ENCODE results near the gene AZIN2. TPM values are rescaled to one million over a fixed set of nuclear protein-coding genes. Genes with fewer than 3 reads are reported as not detected.

Gene AZIN2
- total and polyA plus RNA-seq, 2 of the 13 experiments (the other 11 are each of a cell fraction or from before 2014, with no cell fraction given) = 1.7 to 3.5 TPM

DNA sequence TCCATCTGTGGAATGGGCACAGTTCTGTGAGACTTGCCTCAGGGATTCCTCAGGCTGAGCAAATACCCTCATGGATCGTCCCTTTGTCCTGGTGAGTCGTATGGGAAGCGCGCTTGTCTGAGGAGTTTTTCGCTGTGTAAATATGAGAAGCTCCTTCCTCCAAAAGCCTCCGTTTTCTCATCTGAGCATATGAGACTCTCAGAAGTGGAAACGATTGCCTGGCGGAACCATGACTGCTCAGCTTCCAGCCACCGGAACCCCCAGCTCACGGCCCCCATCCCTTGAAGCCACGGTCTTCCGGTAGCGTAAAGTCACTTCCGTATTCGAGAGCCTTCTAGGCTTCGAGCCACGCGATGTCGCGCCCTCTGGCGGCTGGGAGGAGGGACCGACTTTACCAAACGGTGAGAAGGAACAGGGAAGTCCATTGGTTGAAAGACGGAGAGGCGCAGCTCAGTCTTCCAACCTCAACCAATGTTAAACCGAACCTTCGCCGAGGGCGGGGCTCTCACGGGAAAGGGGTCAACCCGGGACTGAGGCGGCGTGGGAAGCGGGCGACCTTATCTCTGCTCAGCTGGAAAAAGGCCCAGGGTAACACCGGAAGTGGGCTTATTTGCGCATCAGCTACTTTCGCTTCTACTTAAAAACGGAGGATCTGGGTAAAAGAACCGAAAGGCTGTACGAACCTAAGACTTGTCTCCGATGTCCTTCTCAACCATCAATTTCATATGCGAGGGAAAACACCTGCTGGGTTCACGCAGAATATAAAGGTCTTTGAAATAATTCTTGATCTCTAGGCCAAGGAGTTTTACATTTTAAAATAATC lies 46.3 kb downstream of the AZIN2 start (continued):
- TF ChIP-seq PAX8 (CRISPR knock-in tag; IDR thresholded peaks at IDR 0.05; ENCODE audit: borderline replicate concordance) (no peak), ZNF567 (CRISPR knock-in tag; IDR thresholded peaks at IDR 0.05; ENCODE audit: borderline replicate concordance) (0 out of 2 replicates have a peak, but pooled peaks have one; percentile 17), GFI1 (CRISPR knock-in tag; IDR thresholded peaks at IDR 0.05; ENCODE audit: borderline replicate concordance) (peak; percentile 72; the same call in 1 of the 2 replicates), PRDM10 (CRISPR knock-in tag; IDR thresholded peaks at IDR 0.05; ENCODE audit: low read depth) (peak; percentile 56), SP1 (IDR thresholded peaks at IDR 0.05) (no peak), SP1 (CRISPR knock-in tag; IDR thresholded peaks at IDR 0.05) (peak; percentile 81), ZNF749 (CRISPR knock-in tag; IDR thresholded peaks at IDR 0.05; ENCODE audit: borderline replicate concordance) (peak; percentile 37; the same call in 1 of the 2 replicates), MAFK (conservative IDR thresholded peaks at IDR 0.05 in 1 of 2, IDR thresholded peaks at IDR 0.05 in 1 of 2; ENCODE audit: low read length in 2 of 2) (peak; percentile 91 to 92), NCOA5 (CRISPR knock-in tag; IDR thresholded peaks at IDR 0.05) (no peak), MYNN (CRISPR knock-in tag; IDR thresholded peaks at IDR 0.05; ENCODE audit: low read depth) (no peak; the same call in 1 of the 2 replicates), ONECUT2 (CRISPR knock-in tag; IDR thresholded peaks at IDR 0.05) (no peak), NFE2L1 (CRISPR knock-in tag; IDR thresholded peaks at IDR 0.05; ENCODE audit: borderline replicate concordance) (no peak), SRF (IDR thresholded peaks at IDR 0.05; ENCODE audit: low read depth, low read length) (0 out of 2 replicates have a peak, but pooled peaks have one; percentile 19), ZNF224 (CRISPR knock-in tag; IDR thresholded peaks at IDR 0.05) (no peak), ZBTB49 (CRISPR knock-in tag; IDR thresholded peaks at IDR 0.05; ENCODE audit: borderline replicate concordance) (no peak), YY1 (IDR thresholded peaks at IDR 0.05; ENCODE audit: insufficient read depth, insufficient replicate concordance, low read depth, low read length) (peak; percentile 80), ZNF709 (CRISPR knock-in tag; IDR thresholded peaks at IDR 0.05) (peak; percentile 94), ZNF550 (CRISPR knock-in tag; IDR thresholded peaks at IDR 0.05; ENCODE audit: borderline replicate concordance) (no peak), U2AF1 (optimal IDR thresholded peaks at IDR 0.05; ENCODE audit: low read depth, low read length) (no peak), ZNF724P (CRISPR knock-in tag; IDR thresholded peaks at IDR 0.05; ENCODE audit: borderline replicate concordance) (no peak)
- TF ChIP-seq, protein P1, sequence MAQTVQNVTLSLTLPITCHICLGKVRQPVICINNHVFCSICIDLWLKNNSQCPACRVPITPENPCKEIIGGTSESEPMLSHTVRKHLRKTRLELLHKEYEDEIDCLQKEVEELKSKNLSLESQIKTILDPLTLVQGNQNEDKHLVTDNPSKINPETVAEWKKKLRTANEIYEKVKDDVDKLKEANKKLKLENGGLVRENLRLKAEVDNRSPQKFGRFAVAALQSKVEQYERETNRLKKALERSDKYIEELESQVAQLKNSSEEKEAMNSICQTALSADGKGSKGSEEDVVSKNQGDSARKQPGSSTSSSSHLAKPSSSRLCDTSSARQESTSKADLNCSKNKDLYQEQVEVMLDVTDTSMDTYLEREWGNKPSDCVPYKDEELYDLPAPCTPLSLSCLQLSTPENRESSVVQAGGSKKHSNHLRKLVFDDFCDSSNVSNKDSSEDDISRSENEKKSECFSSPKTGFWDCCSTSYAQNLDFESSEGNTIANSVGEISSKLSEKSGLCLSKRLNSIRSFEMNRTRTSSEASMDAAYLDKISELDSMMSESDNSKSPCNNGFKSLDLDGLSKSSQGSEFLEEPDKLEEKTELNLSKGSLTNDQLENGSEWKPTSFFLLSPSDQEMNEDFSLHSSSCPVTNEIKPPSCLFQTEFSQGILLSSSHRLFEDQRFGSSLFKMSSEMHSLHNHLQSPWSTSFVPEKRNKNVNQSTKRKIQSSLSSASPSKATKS (CRISPR knock-in tag; IDR thresholded peaks at IDR 0.05) = peak; percentile 80; the same call in 1 of the 2 replicates

Measured in HepG2 (cell line).